GM21786 (cell line): ENCODE measurements around the gene SREBF1.

Source experiments
- ATAC-seq: cut with Tn5 transposase; IDR thresholded peaks from one replicate; pipeline ENCODE4 v1.9.1; 2021; ENCODE audit not compliant: unreplicated experiment

Gene SREBF1

GRCh38 chr17:17842111-17842876 is 5.5 kb upstream of the SREBF1 start:
- no peak for ATAC-seq

- ATAC-seq: no peak
Measured at GRCh38 chr17:17841601-17842025, 4.8 kb upstream of the SREBF1 start.

- no peak for ATAC-seq
Measured at GRCh38 chr17:17840751-17841591, 4.2 kb upstream of the SREBF1 start.

GRCh38 chr17:17839791-17840707 is 3.3 kb upstream of the SREBF1 start:
- peak; percentile 48 for ATAC-seq

- no peak for ATAC-seq
Measured at GRCh38 chr17:17837966-17838962, 1.5 kb upstream of the SREBF1 start.

GRCh38 chr17:17837380-17837821 is 615 bp upstream of the SREBF1 start:
- no peak for ATAC-seq

- ATAC-seq: peak; percentile 55
Measured at GRCh38 chr17:17836250-17836817, 452 bp downstream of the SREBF1 start.

- no peak for ATAC-seq
Measured at GRCh38 chr17:17835415-17836249, 1.2 kb downstream of the SREBF1 start.

- no peak for ATAC-seq
Measured at GRCh38 chr17:17834974-17835373, 1.8 kb downstream of the SREBF1 start.

- ATAC-seq: no peak
Measured at GRCh38 chr17:17833658-17834357, 3.0 kb downstream of the SREBF1 start.

- ATAC-seq: no peak
Measured at GRCh38 chr17:17832032-17832363, 4.8 kb downstream of the SREBF1 start.

GRCh38 chr17:17831208-17832031 is 5.4 kb downstream of the SREBF1 start:
- no peak for ATAC-seq

- ATAC-seq: no peak
Measured at GRCh38 chr17:17830740-17831207, 6.0 kb downstream of the SREBF1 start.

- no peak for ATAC-seq
Measured at GRCh38 chr17:17830269-17830567, 6.6 kb downstream of the SREBF1 start.

GRCh38 chr17:17827826-17828621 is 8.8 kb downstream of the SREBF1 start:
- no peak for ATAC-seq

GRCh38 chr17:17826942-17827785 is 9.6 kb downstream of the SREBF1 start:
- no peak for ATAC-seq
